Fibroblast of skin of abdomen (primary cell): ENCODE results near the gene CAPN14.

Experiments
- DNase-seq: peaks from one replicate; pipeline ENCODE4 v3.0.0-alpha.2; 2013

CAPN14 gene

GRCh38 chr2:31226266-31226665, 9.0 kb upstream of the CAPN14 start:
- no peak for DNase-seq

DNA sequence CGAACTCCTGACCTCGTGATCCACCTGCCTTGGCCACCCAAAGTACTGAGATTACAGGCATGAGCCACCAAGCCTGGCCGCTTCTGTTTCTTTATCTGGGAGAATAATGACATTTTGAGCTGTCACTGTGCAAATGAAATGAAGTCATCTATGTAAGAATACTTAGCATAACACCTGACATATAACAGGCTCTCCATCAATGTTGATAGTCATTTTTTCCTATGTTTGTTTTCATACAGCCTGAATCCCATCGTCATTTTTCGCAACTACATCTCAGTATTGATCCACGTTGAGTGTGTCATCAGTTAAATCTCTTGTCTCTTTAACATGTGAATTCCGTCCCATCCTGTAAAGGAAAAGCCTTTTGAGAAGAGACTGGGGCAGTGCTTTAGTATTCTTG, 6.4 kb upstream of the CAPN14 start:
- DNase-seq, result no peak

DNA sequence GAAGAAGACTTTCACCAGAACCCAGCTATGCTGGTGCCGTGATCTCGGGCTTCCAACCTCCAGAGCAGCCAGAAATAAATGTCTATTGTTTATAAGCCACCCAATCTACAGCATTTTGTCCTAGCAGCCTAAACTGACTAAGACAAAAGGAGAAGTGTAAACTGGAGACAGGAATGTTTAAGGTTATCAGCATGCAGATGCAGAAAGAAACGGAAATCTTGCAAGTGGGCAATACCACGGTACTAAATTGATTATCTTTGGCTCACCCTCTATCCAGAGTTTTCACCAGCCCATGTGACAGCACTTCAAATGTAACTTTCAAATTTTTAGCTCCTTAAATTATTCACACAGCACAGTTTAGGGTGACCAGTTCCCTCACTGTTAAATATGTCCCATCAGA, 5.7 kb upstream of the CAPN14 start:
- DNase-seq, result no peak

- no peak for DNase-seq
Observed at GRCh38 chr2:31222071-31222470, 4.8 kb upstream of the CAPN14 start.

GRCh38 chr2:31221544-31221943, 4.2 kb upstream of the CAPN14 start:
- DNase-seq, result no peak

DNA sequence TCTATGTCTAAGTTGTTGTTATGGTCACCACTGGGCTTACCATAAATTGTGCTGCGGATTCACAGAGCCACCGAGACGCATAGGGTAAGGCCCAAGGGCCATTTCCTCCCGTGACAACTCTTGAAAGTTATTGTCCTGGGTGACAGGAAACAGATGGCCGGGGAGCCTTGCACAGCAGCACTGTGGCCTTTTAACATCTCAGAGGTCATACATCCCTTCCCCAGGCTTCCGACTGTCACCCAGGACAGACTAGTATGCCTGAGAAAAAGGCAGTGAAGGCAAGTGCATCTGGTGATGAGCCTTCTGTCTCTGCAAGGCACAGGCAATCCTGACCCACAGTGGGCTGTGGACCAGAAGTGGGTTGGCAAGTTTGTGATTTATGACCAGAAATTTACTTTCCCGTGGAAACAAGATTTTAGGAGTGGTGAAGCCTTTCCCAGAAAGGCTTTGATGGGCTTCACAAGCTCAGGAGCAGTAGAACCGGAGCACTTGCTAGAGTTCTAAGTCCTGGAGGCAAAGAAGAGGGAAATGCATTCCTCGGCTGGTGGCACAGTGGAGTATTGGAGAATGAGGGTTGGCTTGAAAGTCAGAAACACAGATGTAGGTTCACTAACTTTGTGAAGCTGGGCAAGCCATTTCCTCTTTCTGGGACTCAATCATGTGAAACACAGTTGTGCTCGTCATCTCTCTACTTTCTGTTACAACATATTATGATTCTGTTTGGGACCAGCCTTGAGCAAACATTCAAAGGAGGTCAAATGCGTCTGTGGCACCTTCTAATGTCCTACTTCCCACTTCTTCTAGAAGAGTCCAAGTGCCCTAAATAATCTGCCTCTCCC, 2.0 kb upstream of the CAPN14 start:
- DNase-seq, result no peak

DNA sequence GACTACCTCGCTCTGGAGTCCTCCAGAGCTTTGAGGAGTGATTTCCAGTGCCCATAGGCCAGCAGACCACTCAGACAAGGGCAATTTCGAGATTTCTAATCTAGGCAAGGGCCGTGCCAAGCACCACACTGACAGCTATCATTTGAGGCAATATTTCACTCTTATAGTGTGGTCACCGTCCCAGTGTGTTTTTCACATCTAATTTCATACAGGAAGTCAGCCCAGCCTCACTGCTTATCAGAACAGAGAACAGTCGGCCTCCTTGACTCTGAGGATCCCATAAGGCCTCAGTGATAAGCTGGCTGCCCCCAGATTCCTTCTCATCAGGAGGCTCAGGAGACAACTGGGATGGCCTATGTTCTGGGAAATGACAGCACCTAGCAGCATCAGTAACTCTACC, 581 bp downstream of the CAPN14 start:
- DNase-seq, result no peak

DNA sequence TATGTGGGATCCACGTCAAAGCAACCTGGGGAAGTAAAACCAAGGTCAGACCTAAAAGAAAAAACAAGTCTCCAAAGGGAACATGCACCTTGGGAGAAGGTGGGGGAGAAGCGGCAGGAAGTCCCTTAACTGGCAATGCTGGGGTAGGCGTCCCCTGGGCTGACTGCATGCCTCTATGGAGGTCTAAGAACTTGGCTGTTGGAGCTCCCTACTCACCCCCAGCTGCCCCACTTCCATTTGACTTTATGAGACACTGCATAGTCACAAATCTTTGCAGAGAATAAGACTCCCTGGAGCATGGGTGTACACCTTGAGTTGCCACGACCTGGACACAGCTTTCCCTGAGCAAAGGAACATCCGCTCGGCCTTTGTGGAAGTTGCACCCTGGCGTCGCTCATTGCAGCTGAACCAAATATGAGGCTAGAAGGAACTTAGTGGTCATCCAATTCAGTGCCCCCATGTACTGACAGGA, 2.8 kb downstream of the CAPN14 start:
- no peak for DNase-seq

DNA sequence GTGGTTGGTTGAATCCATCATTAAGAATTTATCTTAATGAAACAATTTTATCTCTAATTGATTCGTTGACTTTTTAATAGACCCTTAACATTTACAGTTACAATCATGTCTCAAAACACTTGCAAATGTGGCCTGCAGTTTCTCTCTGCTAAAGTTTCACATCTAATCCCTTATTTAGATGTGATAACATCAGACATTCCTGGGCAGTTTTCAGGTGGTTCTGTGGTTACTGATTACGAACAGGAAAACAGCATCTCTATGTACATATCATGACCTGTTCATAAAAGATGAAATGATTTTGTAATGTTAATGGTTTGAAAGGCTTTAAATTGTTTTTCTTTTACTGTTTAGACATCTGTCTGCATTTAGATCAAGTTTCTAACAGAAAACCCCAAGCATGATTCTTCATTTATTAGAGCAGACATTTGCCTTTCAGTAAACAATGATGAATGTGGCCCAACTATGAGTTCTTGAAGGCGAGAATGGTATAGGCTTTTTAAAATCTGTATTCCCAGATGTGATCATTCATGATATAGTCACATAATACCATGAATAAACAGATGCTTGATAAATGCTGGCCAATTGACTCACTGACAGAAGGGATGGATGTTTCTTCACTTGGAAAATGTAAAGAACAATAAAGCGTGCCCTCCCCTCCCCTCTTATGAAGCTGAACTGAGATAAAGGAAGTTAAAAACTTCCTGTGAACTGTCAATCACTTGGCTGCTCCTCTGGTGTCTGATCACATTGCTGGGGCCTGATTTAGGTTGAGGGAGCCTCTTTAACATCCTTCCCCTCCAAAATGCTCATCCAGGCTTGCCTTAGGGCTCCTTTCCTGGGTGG, 3.5 kb downstream of the CAPN14 start:
- no peak for DNase-seq

DNA sequence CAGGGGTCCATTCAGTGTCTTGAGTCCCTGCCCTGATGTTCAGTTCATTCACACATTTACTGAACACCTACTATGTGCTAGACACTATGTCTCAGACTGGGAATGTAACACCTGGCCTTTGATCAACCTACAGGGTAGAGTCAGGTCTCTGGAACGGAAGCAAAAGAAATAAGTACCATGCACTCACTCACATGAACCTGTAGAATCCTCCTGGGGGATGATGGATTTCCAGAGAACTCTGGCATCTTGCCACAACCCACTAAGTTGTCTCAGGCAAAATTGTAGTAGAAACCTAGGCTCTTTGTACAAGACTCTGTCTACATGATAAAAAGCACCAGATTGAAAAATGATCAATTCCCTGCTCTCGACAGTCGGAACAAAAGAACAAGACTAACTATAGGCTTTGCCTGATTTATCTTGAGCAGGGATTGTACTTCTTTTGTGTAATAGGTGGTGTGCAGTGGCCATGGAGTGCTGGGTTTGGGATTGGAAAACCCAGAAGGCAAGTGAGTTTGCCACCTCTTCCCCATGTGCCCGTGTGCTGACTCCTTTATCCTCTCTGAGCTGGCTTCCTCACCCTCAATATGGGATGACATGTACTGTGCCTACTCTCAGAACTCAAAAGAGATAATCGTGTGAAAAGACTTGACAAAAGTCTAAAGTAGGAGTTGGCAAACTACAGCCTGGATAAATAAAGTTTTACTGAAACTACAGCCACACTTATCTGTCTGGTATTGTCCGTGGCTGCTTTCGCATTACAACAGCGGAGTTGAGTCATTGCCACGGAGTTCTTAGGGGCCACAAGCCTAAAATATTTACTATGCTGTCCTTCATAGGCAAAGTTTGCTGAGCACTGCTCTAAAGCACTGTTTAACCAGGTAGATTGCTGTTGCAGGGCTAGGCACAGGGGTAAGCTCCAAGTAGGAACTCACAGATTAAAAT, 4.4 kb downstream of the CAPN14 start:
- no peak for DNase-seq

DNA sequence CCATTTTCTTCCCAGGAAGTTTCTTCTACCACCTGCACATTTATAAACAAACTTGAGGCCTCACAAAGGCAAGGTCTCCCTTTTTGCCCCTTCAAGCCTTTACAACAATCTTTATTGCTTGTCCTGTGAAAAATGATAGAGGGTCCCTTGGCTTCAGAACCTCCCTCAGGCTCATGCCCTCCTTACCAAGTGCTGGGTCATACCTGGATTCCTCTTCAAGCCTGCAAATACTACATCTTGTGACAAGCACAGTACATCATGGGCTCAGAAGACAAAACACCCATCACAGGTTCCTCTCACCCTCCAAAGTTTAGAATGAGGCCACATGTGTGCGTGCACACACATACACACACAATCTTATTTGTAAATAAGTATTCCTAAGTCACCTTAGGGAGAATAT, 9.1 kb downstream of the CAPN14 start:
- no peak for DNase-seq

- no peak for DNase-seq
Observed at GRCh38 chr2:31207790-31208189, 9.5 kb downstream of the CAPN14 start.

- DNase-seq, result no peak
Observed at GRCh38 chr2:31205613-31206012, 11.7 kb downstream of the CAPN14 start.

DNA sequence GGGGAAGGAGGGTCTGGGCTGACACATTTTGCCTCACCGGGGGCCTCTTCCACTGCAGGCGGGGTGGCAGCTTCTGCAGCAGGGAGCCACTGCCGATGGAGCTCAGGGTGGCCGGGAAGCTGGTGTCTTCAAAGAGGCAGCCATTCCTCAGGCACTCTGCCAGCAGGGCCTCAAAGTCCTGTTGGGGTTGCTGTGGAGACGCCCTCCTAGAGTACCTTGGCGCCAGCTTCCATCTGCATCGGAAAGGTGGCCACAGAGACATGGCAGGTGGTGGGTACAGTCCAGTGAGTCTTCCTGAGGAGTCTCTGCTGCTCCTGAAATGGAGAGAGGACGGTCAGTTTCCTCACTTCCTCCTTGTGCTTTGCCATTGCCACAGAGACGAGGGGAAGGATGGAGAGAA, 12.1 kb downstream of the CAPN14 start:
- DNase-seq, result no peak

DNA sequence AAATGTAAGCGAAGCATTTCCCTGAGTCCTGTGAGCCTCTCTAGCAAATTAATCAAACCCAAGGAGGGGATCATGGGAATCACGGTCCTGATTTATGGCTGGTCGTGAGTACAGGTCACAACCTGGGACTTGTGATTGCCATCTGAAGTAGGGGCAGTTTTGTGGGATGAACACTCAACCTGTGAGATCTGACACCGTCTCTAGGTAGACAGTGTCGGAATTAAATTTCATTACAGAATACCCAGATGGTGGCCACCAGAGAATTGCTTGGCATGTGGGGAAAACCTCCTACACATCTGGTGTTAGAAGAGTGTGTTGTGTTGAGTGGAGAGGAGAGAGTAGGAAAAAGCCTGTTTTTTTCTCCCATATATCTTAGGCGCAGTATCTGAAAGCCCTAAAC, 12.5 kb downstream of the CAPN14 start:
- DNase-seq, result no peak

- DNase-seq, result no peak
Observed at GRCh38 chr2:31203916-31204315, 13.4 kb downstream of the CAPN14 start.

DNA sequence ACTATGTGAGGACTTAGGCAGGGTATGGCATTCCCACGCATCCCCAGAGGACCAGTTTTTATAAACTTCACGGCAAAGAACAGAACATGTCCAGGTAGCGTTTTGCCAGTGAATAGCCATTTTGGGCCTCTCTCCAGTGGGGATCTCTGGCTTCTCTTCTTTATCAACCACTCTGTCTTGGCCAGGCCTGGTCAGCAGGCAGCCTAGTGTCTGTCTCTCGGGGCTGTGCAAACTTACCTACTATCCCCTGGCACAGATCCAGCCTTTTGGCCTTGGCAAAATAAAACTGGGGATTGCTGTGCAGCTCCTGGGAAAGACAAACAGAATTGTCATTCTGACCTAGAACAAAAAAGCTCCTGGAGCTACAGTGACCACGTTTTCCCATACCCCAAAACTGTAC, 14.5 kb downstream of the CAPN14 start:
- no peak for DNase-seq

GRCh38 chr2:31202041-31202440, 15.3 kb downstream of the CAPN14 start:
- DNase-seq, result no peak

DNA sequence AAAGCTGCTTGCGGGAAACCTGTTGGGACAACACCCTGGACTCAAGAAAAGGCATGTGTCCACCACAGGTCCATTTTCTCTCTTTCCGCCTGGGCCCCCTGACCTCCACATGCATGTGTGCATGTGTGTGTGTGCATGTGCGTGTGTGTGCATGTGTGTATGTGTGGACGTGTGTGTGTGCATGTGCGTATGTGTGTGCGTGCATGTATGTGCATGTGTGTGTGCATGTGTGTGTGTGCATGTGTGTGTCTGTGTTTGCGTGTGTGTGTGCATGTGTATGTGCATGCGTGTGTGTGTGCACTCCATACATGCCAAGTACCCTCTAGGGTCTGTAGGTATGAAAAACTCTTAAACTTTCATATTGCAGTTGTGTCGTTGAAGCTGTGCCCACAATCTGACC, 16.3 kb downstream of the CAPN14 start:
- no peak for DNase-seq

GRCh38 chr2:31199206-31199605, 18.1 kb downstream of the CAPN14 start:
- no peak for DNase-seq

- DNase-seq, result no peak
Observed at GRCh38 chr2:31197669-31198068, 19.6 kb downstream of the CAPN14 start.

DNA sequence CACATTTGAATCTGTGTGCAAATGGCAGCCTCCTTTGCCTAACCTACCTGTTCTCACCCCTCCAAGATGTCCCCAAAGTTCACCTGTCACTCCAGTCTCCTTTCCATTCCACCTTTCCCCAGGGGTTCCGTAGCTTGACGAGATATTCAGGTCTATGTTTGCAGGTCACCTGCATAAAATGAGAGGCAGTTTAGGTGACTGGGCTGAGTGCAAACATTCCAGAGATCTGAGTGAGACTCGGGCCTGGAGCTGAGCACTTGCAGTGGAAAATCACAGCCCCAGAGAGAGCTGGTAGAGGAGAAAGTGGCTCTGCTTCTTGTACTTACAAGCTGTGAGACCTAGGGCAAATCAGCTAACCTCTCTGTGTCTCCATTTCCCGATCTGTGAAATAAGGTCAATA, 20.1 kb downstream of the CAPN14 start:
- DNase-seq, result no peak

GRCh38 chr2:31196622-31197021, 20.7 kb downstream of the CAPN14 start:
- DNase-seq, result no peak
